Esophagus muscularis mucosa (tissue), 4 donors: ENCODE data around the gene STARD7.

ENCODE experiments used
- EP300 ChIP-seq: sonication (generic); formaldehyde crosslinking; IDR thresholded peaks from one replicate; pipeline ENCODE4 v1.6.1; 2017; ENCODE audit warnings: antibody characterized with exemption
- POLR2A ChIP-seq: fragments of 450-650 bp; IDR thresholded peaks from one replicate; pipeline ENCODE4 v1.6.1; 2017; ENCODE audit warnings: antibody characterized with exemption, moderate library complexity, mild to moderate bottlenecking, low read depth
- TF ChIP-seq, protein P1 (sequence below), 3 experiments: fragments of 200-600 bp in 2 of 3; fragments of 450-650 bp in 1 of 3; sonication (generic) in 2 of 3; IDR thresholded peaks; one replicate each; pipeline ENCODE4 v1.5.1; 2017 to 2019; ENCODE audit warnings: antibody characterized with exemption in 3 of 3, mild to moderate bottlenecking in 2 of 3, moderate library complexity in 1 of 3

DNA sequence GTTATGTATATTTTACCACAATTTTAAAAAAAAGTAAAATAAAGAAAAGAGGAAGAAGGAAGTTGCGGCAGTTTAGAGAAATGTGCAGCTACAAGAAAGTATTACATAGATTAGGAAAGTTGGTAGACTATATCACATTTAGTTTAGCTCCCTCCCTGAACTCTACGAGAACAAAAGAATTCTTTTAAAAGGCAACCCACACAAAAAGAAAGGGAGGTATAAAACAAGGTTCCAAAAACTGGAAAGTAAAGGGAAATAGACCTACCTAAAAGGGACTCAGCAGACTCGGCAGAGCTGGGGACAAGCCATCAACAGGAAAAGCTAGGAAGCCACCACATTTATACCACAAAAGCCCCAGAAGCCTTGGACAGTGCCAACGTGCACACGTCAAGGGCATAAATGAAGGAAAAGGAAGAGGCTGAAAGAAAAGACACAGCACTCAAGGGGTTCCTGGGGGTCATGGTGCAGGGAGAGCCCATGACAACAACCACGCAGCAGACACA is 48.0 kb upstream of the STARD7 start:
- TF ChIP-seq, protein P1, sequence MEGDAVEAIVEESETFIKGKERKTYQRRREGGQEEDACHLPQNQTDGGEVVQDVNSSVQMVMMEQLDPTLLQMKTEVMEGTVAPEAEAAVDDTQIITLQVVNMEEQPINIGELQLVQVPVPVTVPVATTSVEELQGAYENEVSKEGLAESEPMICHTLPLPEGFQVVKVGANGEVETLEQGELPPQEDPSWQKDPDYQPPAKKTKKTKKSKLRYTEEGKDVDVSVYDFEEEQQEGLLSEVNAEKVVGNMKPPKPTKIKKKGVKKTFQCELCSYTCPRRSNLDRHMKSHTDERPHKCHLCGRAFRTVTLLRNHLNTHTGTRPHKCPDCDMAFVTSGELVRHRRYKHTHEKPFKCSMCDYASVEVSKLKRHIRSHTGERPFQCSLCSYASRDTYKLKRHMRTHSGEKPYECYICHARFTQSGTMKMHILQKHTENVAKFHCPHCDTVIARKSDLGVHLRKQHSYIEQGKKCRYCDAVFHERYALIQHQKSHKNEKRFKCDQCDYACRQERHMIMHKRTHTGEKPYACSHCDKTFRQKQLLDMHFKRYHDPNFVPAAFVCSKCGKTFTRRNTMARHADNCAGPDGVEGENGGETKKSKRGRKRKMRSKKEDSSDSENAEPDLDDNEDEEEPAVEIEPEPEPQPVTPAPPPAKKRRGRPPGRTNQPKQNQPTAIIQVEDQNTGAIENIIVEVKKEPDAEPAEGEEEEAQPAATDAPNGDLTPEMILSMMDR (IDR thresholded peaks at IDR 0.05): no peak
- no peak for TF ChIP-seq EP300
- no peak for TF ChIP-seq POLR2A
